HG03280 (cell line): ENCODE measurements around the gene MYO10.

Experiments used
- ATAC-seq: cut with Tn5 transposase; IDR thresholded peaks from one replicate; pipeline ENCODE4 v1.9.1; 2021; ENCODE audit warnings: mild to moderate bottlenecking, moderate library complexity; ENCODE audit not compliant: unreplicated experiment

The MYO10 gene

GRCh38 chr5:16943846-16944678 lies 8.0 kb upstream of the MYO10 start:
- ATAC-seq, result no peak

GRCh38 chr5:16937503-16938161 lies 1.5 kb upstream of the MYO10 start:
- no peak for ATAC-seq

- no peak for ATAC-seq
Observed at GRCh38 chr5:16936989-16937438, 926 bp upstream of the MYO10 start.

- ATAC-seq, result peak; percentile 48
Observed at GRCh38 chr5:16935231-16936149, 598 bp downstream of the MYO10 start.

- ATAC-seq, result no peak
Observed at GRCh38 chr5:16934677-16935153, 1.4 kb downstream of the MYO10 start.

- ATAC-seq, result peak; percentile 58
Observed at GRCh38 chr5:16934123-16934522, 2.0 kb downstream of the MYO10 start.

- ATAC-seq, result no peak
Observed at GRCh38 chr5:16933337-16933736, 2.8 kb downstream of the MYO10 start.

GRCh38 chr5:16932401-16932800 lies 3.7 kb downstream of the MYO10 start:
- no peak for ATAC-seq

- ATAC-seq, result no peak
Observed at GRCh38 chr5:16931334-16932110, 4.6 kb downstream of the MYO10 start.

GRCh38 chr5:16930496-16930895 lies 5.6 kb downstream of the MYO10 start:
- no peak for ATAC-seq

- ATAC-seq, result no peak
Observed at GRCh38 chr5:16929831-16930230, 6.3 kb downstream of the MYO10 start.

GRCh38 chr5:16929347-16929746 lies 6.7 kb downstream of the MYO10 start:
- ATAC-seq, result no peak

GRCh38 chr5:16927613-16928012 lies 8.5 kb downstream of the MYO10 start:
- ATAC-seq, result no peak

GRCh38 chr5:16926417-16926816 lies 9.7 kb downstream of the MYO10 start:
- ATAC-seq, result no peak

- ATAC-seq, result no peak
Observed at GRCh38 chr5:16924206-16924605, 11.9 kb downstream of the MYO10 start.

GRCh38 chr5:16922430-16922829 lies 13.7 kb downstream of the MYO10 start:
- ATAC-seq, result no peak

GRCh38 chr5:16921211-16921610 lies 14.9 kb downstream of the MYO10 start:
- no peak for ATAC-seq

GRCh38 chr5:16920109-16920816 lies 15.8 kb downstream of the MYO10 start:
- ATAC-seq, result no peak

- ATAC-seq, result no peak
Observed at GRCh38 chr5:16918891-16919671, 17.0 kb downstream of the MYO10 start.
